ENCODE measurements around the gene ANKRD7.

ANKRD7 gene

DNA sequence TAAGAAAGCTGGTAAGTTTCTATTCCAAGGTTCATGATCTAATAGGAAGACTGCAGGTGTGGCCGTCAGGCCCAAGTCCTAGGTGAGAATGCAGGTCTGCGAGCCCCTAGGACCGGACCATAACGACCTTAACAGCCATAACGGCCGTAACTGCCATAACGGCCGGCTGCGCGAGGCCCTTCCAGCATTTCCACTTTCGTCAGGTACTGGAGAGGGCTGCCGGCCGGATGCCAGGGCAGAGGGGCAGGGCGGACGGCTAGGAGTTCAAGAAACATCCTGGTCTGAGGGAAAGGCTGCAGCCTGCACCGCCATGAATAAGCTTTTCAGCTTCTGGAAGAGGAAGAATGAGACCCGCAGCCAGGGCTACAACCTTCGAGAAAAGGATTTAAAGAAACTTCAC lies at the start of gene ANKRD7:
Gene ANKRD7 (plus strand): TSS at position 184 of the 400 bp plus-strand sequence. CDS start 127 bp downstream, at position 311.
- Histone ChIP-seq H3K4me2 (ENCODE audit: low read depth, low read length, poor library complexity, severe bottlenecking) (no peak within 1 kb of the TSS), H3K36me3 (ENCODE audit: insufficient read depth, low read length) (no peaks in the 10 kb centered on the region), H3K9me2 (replicated peaks; ENCODE audit: low read depth, low read length) (no peaks in the 10 kb centered on the region), H3K9ac (ENCODE audit: low read depth, low read length, poor library complexity, severe bottlenecking) (no peak within 1 kb of the TSS), H3K27me3 (ENCODE audit: insufficient read depth, low read length, poor library complexity, severe bottlenecking) (no peaks in the 10 kb centered on the region), H3K79me2 (ENCODE audit: insufficient read depth, low read length) (no peaks in the 10 kb centered on the region), H3K4me1 (ENCODE audit: insufficient read depth, low read length, poor library complexity, severe bottlenecking) (no peaks in the 10 kb centered on the region), H3K4me3 (ENCODE audit: low read length, poor library complexity, severe bottlenecking) (no peak within 1 kb of the TSS), H3F3A (ENCODE audit: low read depth) (no peaks in the 10 kb centered on the region), H3K9me3 (ENCODE audit: insufficient read depth, low read depth, low read length) (no peaks in the 10 kb centered on the region), H2AFZ (ENCODE audit: low read length) (no peak within 1 kb of the TSS), H4K20me1 (ENCODE audit: insufficient read depth, low read length, poor library complexity, severe bottlenecking) (no peaks in the 10 kb centered on the region)
- no peak for TF ChIP-seq EZH2phosphoT487 (IDR thresholded peaks at IDR 0.05; ENCODE audit: borderline replicate concordance)
- TF ChIP-seq, protein P1, sequence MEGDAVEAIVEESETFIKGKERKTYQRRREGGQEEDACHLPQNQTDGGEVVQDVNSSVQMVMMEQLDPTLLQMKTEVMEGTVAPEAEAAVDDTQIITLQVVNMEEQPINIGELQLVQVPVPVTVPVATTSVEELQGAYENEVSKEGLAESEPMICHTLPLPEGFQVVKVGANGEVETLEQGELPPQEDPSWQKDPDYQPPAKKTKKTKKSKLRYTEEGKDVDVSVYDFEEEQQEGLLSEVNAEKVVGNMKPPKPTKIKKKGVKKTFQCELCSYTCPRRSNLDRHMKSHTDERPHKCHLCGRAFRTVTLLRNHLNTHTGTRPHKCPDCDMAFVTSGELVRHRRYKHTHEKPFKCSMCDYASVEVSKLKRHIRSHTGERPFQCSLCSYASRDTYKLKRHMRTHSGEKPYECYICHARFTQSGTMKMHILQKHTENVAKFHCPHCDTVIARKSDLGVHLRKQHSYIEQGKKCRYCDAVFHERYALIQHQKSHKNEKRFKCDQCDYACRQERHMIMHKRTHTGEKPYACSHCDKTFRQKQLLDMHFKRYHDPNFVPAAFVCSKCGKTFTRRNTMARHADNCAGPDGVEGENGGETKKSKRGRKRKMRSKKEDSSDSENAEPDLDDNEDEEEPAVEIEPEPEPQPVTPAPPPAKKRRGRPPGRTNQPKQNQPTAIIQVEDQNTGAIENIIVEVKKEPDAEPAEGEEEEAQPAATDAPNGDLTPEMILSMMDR (conservative IDR thresholded peaks at IDR 0.05; ENCODE audit: low read length) = no peak

GRCh38 chr7:118175740-118176139 lies 48.8 kb upstream of the ANKRD7 start:
- Histone ChIP-seq H3K9me2 (replicated peaks; ENCODE audit: low read depth, low read length) (no peaks in the 10 kb centered on the region), H3K79me2 (ENCODE audit: insufficient read depth, low read length) (no peaks in the 10 kb centered on the region), H3K9ac (ENCODE audit: low read depth, low read length, poor library complexity, severe bottlenecking) (no peak overlapping the region), H2AFZ (ENCODE audit: low read length) (no peak overlapping the region), H3K4me2 (ENCODE audit: low read depth, low read length, poor library complexity, severe bottlenecking) (no peak overlapping the region), H3K36me3 (ENCODE audit: insufficient read depth, low read length) (no peaks in the 10 kb centered on the region), H3F3A (ENCODE audit: low read depth) (no peaks in the 10 kb centered on the region), H3K27me3 (ENCODE audit: insufficient read depth, low read length, poor library complexity, severe bottlenecking) (no peaks in the 10 kb centered on the region), H3K4me3 (ENCODE audit: low read length, poor library complexity, severe bottlenecking) (no peak overlapping the region), H4K20me1 (ENCODE audit: insufficient read depth, low read length, poor library complexity, severe bottlenecking) (no peaks in the 10 kb centered on the region), H3K9me3 (ENCODE audit: insufficient read depth, low read depth, low read length) (no peaks in the 10 kb centered on the region), H3K4me1 (ENCODE audit: insufficient read depth, low read length, poor library complexity, severe bottlenecking) (no peaks in the 10 kb centered on the region)
- no peak for TF ChIP-seq EZH2phosphoT487 (IDR thresholded peaks at IDR 0.05; ENCODE audit: borderline replicate concordance)
- TF ChIP-seq, protein P1 (conservative IDR thresholded peaks at IDR 0.05; ENCODE audit: low read length) = no peak

DNA sequence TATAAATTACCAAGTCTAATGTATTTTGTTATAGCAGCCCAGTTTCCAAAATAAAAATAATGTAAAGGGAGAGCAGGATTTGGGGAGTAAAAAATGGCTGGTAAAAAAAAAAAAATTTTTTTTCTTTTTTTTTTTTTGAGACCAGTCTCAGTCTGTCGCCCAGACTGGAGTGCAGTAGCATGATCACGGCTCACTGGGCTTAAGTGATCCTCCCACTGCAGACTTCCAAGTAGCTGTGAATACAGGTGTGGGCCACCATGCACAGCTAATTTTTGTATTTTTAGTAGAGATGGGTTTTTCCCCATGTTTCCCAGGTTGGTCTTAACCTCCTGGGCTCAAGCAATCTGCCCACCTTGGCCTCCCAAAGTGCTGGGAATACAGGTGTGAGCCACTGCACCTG lies 45.3 kb upstream of the ANKRD7 start:
- Histone ChIP-seq H3F3A (ENCODE audit: low read depth) (no peaks in the 10 kb centered on the region), H2AFZ (ENCODE audit: low read length) (no peak overlapping the region), H3K9ac (ENCODE audit: low read depth, low read length, poor library complexity, severe bottlenecking) (no peak overlapping the region), H4K20me1 (ENCODE audit: insufficient read depth, low read length, poor library complexity, severe bottlenecking) (peaks cover under 1% of the 10 kb centered on the region), H3K27me3 (ENCODE audit: insufficient read depth, low read length, poor library complexity, severe bottlenecking) (no peaks in the 10 kb centered on the region), H3K79me2 (ENCODE audit: insufficient read depth, low read length) (peaks cover 17% of the 10 kb centered on the region), H3K4me3 (ENCODE audit: low read length, poor library complexity, severe bottlenecking) (no peak overlapping the region), H3K9me2 (replicated peaks; ENCODE audit: low read depth, low read length) (no peaks in the 10 kb centered on the region), H3K9me3 (ENCODE audit: insufficient read depth, low read depth, low read length) (no peaks in the 10 kb centered on the region), H3K4me1 (ENCODE audit: insufficient read depth, low read length, poor library complexity, severe bottlenecking) (no peaks in the 10 kb centered on the region), H3K36me3 (ENCODE audit: insufficient read depth, low read length) (no peaks in the 10 kb centered on the region), H3K4me2 (ENCODE audit: low read depth, low read length, poor library complexity, severe bottlenecking) (no peak overlapping the region)
- TF ChIP-seq EZH2phosphoT487 (IDR thresholded peaks at IDR 0.05; ENCODE audit: borderline replicate concordance) = no peak
- TF ChIP-seq, protein P1 (conservative IDR thresholded peaks at IDR 0.05; ENCODE audit: low read length) = no peak

Measured in Loucy (cell line).